NCI-H82 treated with DMSO at 0.1 percent for 48 hours (cell line): Measurements from ENCODE around the gene JAML.
"Not testable (repeated sequence)": the region's sequence is repeated elsewhere in the genome, so short reads cannot be mapped to it uniquely, and the experiment has no call there.

Source experiments
- DNase-seq: peaks from one replicate; lab custom pipeline; 2025; ENCODE audit not compliant: unreplicated experiment; lab: John Stamatoyannopoulos, UW

Gene JAML

GRCh38 chr11:118198370-118198769, 26.4 kb downstream of the JAML start:
- no peak for DNase-seq

GRCh38 chr11:118194835-118195627, 29.8 kb downstream of the JAML start:
- DNase-seq: no peak

GRCh38 chr11:118193910-118194566, 30.8 kb downstream of the JAML start:
- DNase-seq: no peak

GRCh38 chr11:118192817-118193216, 32.0 kb downstream of the JAML start:
- not testable (repeated sequence) for DNase-seq

- DNase-seq: not testable (repeated sequence)
Observed at GRCh38 chr11:118190942-118191506, 33.8 kb downstream of the JAML start.

GRCh38 chr11:118186346-118187107, 38.3 kb downstream of the JAML start:
- DNase-seq: no peak

GRCh38 chr11:118184784-118185579, 39.8 kb downstream of the JAML start:
- DNase-seq: no peak

GRCh38 chr11:118183691-118184090, 41.1 kb downstream of the JAML start:
- not testable (repeated sequence) for DNase-seq

- no peak for DNase-seq
Observed at GRCh38 chr11:118180300-118180703, 44.5 kb downstream of the JAML start.

GRCh38 chr11:118176778-118177134, 48.1 kb downstream of the JAML start:
- no peak for DNase-seq

- DNase-seq: no peak
Observed at GRCh38 chr11:118175993-118176777, 48.6 kb downstream of the JAML start, which contains the start of gene SCN2B. Gene SCN2B, minus strand, starts transcription at chr11:118176639. Its CDS starts 208 bp downstream, at chr11:118176431.

- no peak for DNase-seq
Observed at GRCh38 chr11:118175031-118175992, 49.5 kb downstream of the JAML start.

- DNase-seq: no peak
Observed at GRCh38 chr11:118174006-118174567, 50.7 kb downstream of the JAML start.

GRCh38 chr11:118172356-118172755, 52.5 kb downstream of the JAML start:
- DNase-seq: no peak

GRCh38 chr11:118171269-118172062, 53.3 kb downstream of the JAML start:
- peak; percentile 27 for DNase-seq

- no peak for DNase-seq
Observed at GRCh38 chr11:118170882-118171268, 53.9 kb downstream of the JAML start.

GRCh38 chr11:118170231-118170630, 54.6 kb downstream of the JAML start:
- DNase-seq: no peak
